Loucy (cell line): ENCODE measurements around the gene KIF16B.
A peak's percentile ranks its signal among the peaks of the same experiment; 100 is the strongest.

ENCODE experiments used
- H2AFZ ChIP-seq: fragments of 200-600 bp; sonication (generic); 2 replicates; pipeline ENCODE4 v1.6.0; 2016; ENCODE audit warnings: antibody characterized with exemption, mild to moderate bottlenecking, low read length, moderate library complexity
- H3F3A ChIP-seq: fragments of 200-600 bp; 2 replicates; pipeline ENCODE4 v1.6.0; 2016; ENCODE audit warnings: antibody characterized with exemption, low read depth, mild to moderate bottlenecking
- H3K27me3 ChIP-seq: fragments of 200-600 bp; sonication (generic); 2 replicates; pipeline ENCODE4 v1.6.1; 2014; ENCODE audit warnings: low read length, mild to moderate bottlenecking; ENCODE audit not compliant: insufficient read depth, poor library complexity, severe bottlenecking
- H3K36me3 ChIP-seq: fragments of 200-600 bp; sonication (generic); 2 replicates; pipeline ENCODE4 v1.6.1; 2016; ENCODE audit warnings: low read length; ENCODE audit not compliant: insufficient read depth
- H3K4me1 ChIP-seq: fragments of 200-600 bp; sonication (generic); 2 replicates; pipeline ENCODE4 v1.5.1; 2014; ENCODE audit warnings: low read length, mild to moderate bottlenecking; ENCODE audit not compliant: insufficient read depth, poor library complexity, severe bottlenecking
- H3K4me2 ChIP-seq: fragments of 200-600 bp; sonication (generic); 2 replicates; pipeline ENCODE4 v1.6.0; 2014; ENCODE audit warnings: antibody characterized with exemption, low read length, low read depth, mild to moderate bottlenecking; ENCODE audit not compliant: poor library complexity, severe bottlenecking
- H3K4me3 ChIP-seq: fragments of 200-600 bp; sonication (generic); 2 replicates; pipeline ENCODE4 v1.5.1; 2014; ENCODE audit warnings: low read length, mild to moderate bottlenecking, mixed read lengths; ENCODE audit not compliant: poor library complexity, severe bottlenecking
- H3K79me2 ChIP-seq: fragments of 200-600 bp; sonication (generic); 2 replicates; pipeline ENCODE4 v1.6.1; 2014; ENCODE audit warnings: low read length; ENCODE audit not compliant: insufficient read depth
- H3K9ac ChIP-seq: fragments of 200-600 bp; sonication (generic); 2 replicates; pipeline ENCODE4 v1.6.0; 2014; ENCODE audit warnings: mild to moderate bottlenecking, low read depth, low read length, moderate library complexity; ENCODE audit not compliant: poor library complexity, severe bottlenecking
- H3K9me2 ChIP-seq: fragments of 200-600 bp; sonication (generic); replicated peaks from 2 replicates; pipeline ENCODE4 v1.6.1; 2016; ENCODE audit warnings: low read depth, low read length, mixed read lengths
- H3K9me3 ChIP-seq: fragments of 200-600 bp; sonication (generic); 2 replicates; pipeline ENCODE4 v1.6.1; 2014; ENCODE audit warnings: mild to moderate bottlenecking, antibody characterized with exemption, low read length, low read depth; ENCODE audit not compliant: insufficient read depth
- H4K20me1 ChIP-seq: fragments of 200-600 bp; sonication (generic); 2 replicates; pipeline ENCODE4 v1.6.0; 2014; ENCODE audit warnings: antibody characterized with exemption, low read length, mild to moderate bottlenecking; ENCODE audit not compliant: insufficient read depth, poor library complexity, severe bottlenecking
- CTCF ChIP-seq: fragments of 200-600 bp; sonication (generic); conservative IDR thresholded peaks from 2 replicates; pipeline ENCODE4 v1.5.1; 2014; ENCODE audit warnings: mild to moderate bottlenecking, antibody characterized with exemption, low read length
- EZH2phosphoT487 ChIP-seq: fragments of 200-600 bp; IDR thresholded peaks from 2 replicates; pipeline ENCODE4 v1.6.1; 2018; ENCODE audit warnings: antibody characterized with exemption, mild to moderate bottlenecking, moderate library complexity, borderline replicate concordance

KIF16B gene

GRCh38 chr20:16437387-16437996, 135.8 kb downstream of the KIF16B start:
- Histone ChIP-seq H3F3A (no peaks in the 10 kb centered on the region), H3K4me2 (no peak overlapping the region), H2AFZ (no peak overlapping the region), H4K20me1 (no peaks in the 10 kb centered on the region), H3K9me2 (no peaks in the 10 kb centered on the region), H3K4me3 (no peak overlapping the region), H3K9ac (no peak overlapping the region), H3K9me3 (peaks cover 3% of the 10 kb centered on the region; the same call in 1 of the 2 replicates), H3K36me3 (no peaks in the 10 kb centered on the region), H3K4me1 (no peaks in the 10 kb centered on the region), H3K27me3 (no peaks in the 10 kb centered on the region), H3K79me2 (no peaks in the 10 kb centered on the region)
- TF ChIP-seq CTCF (no peak), EZH2phosphoT487 (no peak)

- TF ChIP-seq EZH2phosphoT487 (no peak), CTCF (peak; percentile 76)
- no peak overlapping the region for H3K4me2 ChIP-seq
- H3K4me3 ChIP-seq, result no peak overlapping the region
- H3K36me3 ChIP-seq, result no peaks in the 10 kb centered on the region
- no peak overlapping the region for H3K9ac ChIP-seq
- no peaks in the 10 kb centered on the region for H3K9me2 ChIP-seq
- no peaks in the 10 kb centered on the region for H3F3A ChIP-seq
- no peaks in the 10 kb centered on the region; the same call in 1 of the 2 replicates for H3K9me3 ChIP-seq
- no peaks in the 10 kb centered on the region for H3K4me1 ChIP-seq
- H3K79me2 ChIP-seq, result no peaks in the 10 kb centered on the region
- H2AFZ ChIP-seq, result no peak overlapping the region
- no peaks in the 10 kb centered on the region for H3K27me3 ChIP-seq
- no peaks in the 10 kb centered on the region for H4K20me1 ChIP-seq
Observed at GRCh38 chr20:16434062-16434664, 139.1 kb downstream of the KIF16B start.

GRCh38 chr20:16433293-16433580, 140.0 kb downstream of the KIF16B start:
- Histone ChIP-seq H3K27me3 (no peaks in the 10 kb centered on the region), H3F3A (no peaks in the 10 kb centered on the region), H3K9me2 (no peaks in the 10 kb centered on the region), H3K4me1 (no peaks in the 10 kb centered on the region), H4K20me1 (no peaks in the 10 kb centered on the region), H3K4me2 (no peak overlapping the region), H3K36me3 (no peaks in the 10 kb centered on the region), H3K9me3 (no peaks in the 10 kb centered on the region), H3K9ac (no peak overlapping the region), H2AFZ (no peak overlapping the region), H3K79me2 (no peaks in the 10 kb centered on the region), H3K4me3 (no peak overlapping the region)
- no peak for TF ChIP-seq EZH2phosphoT487
- TF ChIP-seq CTCF, result no peak
